HUDEP-2 (cell line): ENCODE measurements around the gene AIP.

Source experiments
- DNase-seq, 76 experiments: peaks; one replicate each; lab custom pipeline; 2025; ENCODE audit not compliant: unreplicated experiment in 76 of 76; lab: John Stamatoyannopoulos, UW

Gene AIP

DNA sequence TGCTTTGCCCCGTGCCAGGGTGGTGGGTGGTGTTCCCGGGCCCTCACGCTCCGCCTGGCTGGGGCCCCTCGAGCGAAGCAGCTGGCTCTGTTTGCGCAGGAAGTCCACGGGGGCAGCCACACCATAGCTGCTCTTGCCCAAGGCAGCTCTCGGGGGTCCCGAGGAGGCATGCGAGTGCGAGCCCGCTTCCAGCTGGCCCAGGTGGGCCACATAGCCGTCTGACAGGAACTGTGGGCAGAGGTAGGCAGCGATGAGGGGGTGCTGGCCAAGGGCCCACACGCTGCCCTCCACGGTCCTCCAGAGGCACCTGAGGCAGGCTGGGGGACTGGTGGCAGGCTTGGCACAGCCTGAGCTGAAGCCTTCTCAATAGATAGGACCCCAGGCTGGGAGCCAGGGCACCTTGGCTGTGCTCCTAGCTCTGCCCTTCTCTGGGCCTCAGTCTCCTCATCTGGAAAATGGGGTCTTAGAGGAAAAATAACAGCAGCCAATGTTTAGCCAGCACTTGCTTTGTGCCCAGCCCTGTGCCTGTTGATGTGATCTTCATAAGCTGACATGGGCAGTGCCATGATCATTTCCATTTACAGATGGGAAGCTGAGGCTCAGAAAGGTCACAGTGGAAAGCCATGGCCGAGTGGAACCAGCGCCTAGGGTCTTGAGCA is 9.4 kb downstream of the AIP start:
- DNase-seq: no peak

DNA sequence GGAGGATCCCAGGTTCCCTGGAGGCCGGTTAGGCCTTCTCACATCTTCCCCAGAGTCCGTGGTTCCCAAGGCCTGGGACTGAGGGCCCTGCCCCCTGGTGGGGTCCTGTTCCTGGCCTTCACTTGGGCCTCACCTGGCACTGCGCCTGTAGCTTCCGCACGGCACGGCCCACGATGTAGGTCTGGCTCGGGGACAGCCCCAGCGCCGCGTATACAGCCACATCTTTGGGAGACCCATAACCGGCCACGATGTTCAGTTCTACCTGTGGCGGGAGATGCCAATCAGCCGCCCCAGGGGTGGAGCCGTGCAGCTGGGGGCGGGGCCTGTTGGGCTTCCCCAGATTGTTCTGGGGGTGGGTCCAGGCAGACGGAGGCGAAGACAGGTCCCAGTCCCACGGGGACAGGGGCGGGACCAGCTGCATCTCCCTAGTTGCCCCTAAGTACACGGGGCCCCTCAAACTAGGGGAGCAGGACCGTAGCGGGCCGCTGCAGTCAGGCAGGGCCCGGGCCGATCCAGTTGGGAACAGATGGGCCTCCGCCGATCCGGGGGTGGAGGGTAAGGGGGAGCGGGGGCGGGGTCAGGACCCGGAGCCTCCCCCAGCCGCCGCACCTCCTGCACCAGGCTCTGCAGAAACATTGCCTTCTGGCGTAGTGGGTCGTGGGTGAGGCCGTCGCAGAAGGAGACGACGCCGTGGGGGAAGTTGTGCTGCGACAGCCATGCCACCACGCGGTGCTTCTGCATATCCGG is 10.1 kb downstream of the AIP start:
- DNase-seq: peak in 1 of 76 experiments; percentile 13

DNA sequence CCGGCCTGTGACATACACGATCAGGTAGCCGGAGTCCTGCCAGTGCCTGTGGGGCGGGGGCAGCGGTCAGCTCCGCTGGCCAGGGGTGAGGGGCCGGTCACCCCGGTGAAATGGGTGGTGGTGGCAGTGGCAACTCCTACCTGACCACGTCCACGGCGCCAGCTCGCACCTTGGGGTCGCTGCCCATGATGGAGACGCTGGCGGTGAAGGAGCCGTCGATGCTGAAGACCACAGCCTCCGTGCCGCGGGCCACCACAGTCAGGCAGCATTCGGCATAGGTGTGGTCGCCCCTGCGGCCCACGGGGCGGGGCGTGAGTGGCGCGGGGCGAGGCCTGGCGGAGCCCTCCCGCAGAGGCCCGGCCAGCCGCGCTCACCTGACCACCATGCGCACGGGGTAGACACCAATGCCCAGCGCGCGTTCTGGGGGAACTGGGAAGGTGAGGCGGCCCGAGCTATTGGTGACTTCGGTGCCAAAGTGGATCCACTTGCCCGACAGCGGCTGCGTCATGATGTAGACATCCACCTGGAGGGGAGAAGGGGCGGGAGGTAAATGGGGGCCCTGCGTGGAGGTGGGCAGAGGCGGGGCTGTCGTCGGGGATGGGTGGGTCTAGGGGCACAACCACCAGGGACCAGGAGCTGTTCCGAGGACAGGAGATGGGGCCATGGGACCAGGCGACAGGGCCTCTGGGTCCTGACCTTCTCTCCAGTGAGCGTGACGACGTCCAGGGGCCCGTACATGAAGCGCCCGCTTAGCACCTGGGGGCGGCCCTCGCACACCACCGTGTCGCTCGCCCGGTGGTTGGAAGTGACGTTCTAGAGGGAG is 10.9 kb downstream of the AIP start:
- no peak for DNase-seq

DNA sequence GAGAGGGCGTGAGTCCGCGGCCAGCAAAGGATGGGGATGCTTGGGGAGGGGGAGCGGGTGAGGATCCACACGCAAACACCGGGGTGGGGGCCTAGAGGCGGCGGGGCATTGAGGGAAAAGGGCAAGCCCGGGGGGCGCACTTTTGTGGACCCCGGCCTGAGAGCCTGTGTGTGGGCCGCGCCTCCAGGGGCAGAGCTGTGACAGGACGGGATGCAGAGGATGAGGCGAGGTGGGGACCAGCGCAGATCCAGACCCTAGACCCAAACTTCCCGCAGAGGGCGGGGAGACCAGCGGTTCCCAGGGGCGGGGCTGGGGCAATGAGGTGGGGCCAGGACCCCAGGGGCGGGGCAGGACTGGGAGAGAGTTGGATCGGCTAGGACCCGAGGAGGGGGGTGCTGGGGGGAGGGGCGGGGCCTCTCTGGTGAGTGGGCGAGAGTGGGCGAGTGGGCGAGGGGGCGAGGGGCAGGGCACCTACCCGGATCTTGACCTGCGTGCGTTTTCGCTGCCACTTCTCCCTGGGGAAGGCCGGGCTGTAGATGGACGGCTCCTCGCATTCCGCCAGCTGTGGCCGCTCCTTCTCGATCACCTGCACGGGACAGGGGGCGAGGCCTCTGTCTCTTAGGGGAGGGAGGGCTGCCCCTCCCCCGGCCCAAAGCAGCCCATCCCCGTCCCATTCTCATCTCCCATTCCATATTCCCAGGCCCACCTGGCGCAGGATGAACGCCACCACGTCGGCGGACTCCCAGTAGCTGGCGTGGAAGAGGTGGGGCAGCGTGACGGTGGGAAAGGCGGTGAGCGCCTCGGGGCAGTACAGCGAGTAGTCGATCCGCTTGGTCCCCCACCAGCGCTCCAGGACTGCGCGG is 11.8 kb downstream of the AIP start:
- DNase-seq: no peak

DNA sequence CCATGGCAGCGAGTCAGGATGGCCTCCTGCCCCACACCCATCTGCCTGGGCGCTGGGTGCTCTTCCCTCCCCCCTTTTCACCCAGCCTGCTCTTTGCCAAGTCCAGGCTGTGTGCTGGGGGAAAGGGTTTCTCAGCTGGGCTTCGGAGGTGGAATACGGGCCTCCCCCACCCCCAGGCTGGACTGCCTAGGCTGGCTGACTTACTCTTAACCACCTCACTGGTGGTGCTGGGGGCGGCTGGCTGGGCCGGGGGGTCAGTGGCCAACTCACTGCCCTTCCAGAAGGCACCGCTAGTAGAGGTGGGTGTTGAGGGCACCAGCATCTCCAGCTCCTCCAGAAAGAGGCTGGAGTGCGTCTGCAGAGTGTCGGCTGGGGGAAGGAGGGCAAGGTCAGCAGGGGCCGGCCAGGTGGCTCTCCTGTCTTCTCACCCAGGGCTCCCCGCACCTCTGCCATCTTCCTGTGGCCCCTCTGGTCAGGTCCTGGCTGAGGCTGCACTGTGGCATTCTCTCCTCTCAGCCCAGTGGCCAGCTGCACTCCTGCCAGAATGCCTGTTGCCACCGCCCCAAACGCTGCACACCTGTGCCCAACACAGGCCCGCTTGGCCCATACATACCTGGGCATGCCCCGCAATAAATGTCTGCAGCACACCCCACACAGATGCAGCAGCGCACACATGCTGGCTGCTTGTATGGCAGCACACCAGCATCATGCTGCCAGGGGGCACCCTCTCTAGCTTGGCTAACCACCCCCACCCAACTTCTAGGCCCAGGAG is 12.6 kb downstream of the AIP start:
- no peak for DNase-seq

DNA sequence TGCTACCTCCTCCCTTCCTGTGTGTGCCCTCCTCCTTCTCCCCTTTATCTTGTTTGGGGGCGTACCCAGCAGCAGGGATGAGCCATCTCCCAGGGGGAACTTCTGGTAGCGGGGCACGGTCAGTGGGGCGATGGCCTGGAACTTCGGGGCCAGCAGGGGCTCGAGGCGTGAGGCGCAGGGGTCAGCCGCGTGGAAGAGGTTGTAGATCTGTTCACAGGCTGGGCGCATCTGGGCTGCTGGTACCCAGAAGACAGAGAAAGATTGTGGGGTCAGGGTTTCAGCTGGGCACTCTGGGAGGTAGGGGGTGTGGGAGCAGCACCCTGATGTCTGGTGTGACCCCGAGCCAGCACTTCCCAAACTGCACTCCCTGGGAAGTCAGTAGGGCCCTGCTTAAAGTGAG is 13.3 kb downstream of the AIP start:
- DNase-seq: no peak

DNA sequence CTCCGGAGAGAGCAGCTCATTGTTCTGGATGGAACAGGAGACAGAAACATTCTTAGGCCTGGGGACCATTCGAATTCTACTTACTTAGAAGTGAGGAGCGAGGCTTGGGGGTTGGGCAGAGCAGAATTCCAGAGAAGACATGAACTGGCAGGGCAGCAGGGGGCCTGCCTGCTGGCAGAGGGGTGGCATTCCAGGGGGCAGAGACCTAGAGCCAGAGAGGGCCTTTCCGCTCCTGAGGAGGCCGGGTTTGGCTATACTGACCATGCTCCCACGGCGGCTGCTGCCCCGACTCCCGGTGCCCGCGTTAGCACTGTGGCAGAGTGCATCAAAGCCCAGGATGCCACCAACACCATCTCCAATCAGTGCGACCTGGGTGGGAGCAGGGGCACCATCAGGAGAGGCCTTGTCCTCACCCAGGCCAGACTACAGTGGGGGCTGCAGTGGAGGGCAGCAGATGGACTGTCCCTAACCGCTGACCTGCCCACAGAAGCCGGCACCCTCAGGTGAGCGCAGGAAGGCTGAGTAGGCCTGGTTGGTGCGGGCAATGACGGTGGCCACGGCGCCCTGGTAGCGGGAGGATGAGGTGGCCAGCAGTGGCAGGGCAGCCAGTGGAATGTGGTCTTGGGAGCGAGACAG is 14.9 kb downstream of the AIP start:
- no peak for DNase-seq

DNA sequence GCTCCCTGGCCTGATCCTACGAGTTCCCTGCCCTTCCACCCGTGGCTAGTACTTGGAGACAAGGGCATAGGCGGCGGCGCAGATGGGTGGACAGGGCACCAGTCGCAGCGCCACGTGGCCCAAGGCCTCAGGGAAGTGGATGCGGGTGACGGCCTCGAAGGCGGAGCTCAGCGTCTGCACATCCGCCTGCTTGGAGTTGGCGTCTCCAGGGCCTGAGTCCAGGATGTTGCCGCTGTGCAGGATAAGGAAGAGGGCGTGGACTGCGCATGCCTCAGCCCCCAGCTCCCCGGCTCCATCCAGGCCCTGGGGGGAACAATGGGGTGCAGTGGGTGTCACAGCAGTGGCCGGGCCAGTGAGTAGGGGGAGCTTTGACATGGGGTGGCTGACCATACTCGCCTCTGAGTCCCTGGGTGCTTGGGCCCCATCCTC is 15.7 kb downstream of the AIP start:
- no peak for DNase-seq

DNA sequence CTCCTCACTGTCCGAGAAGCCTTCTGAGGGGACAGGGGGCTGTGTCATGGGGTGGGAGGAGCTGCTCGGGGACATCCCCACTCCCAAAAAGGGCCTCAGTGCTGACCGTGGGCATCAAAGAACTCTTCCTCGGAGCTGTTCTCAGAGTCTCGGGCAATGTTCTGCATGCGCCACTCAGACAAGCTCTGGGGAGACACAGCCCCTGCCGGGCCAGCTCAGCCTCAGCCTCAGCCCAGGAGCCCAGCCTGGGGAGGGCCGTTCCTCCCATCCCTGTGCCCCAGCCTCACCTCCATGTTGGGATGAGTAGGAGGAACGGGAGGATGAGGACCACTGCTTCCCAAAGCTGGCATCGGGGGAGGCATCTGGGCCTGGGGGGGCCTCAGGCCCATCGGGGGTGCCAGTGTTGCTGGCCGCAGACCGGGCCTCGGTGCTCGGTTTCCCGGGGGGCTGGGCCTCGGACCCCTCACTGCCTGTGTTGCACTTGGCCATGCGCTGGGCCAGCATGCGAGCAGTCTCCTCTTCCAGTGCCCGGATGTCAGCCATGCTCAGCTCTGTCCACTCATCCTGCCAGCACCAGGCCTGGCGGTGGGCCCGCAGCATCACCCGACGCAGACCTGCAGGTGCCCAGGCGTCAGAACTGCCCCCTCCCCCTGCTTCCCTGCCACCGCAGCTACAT is 17.1 kb downstream of the AIP start:
- DNase-seq: no peak

DNA sequence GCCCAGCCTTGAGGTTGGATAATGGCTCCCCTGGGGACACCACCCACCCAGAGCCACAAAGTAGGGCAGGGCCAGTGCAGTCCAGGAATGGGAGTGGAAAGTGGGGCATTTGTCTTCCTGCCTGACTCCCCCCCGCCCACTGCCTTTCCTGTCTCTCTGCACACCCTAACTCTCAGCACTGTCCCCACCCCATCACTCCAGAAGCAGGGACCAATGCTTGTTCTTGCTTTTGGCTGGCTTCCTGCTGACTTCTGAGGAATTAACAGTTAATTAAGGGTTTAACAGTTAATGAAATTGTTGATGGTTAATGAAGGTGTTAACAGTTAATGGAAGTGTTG is 17.6 kb downstream of the AIP start:
- DNase-seq: no peak

DNA sequence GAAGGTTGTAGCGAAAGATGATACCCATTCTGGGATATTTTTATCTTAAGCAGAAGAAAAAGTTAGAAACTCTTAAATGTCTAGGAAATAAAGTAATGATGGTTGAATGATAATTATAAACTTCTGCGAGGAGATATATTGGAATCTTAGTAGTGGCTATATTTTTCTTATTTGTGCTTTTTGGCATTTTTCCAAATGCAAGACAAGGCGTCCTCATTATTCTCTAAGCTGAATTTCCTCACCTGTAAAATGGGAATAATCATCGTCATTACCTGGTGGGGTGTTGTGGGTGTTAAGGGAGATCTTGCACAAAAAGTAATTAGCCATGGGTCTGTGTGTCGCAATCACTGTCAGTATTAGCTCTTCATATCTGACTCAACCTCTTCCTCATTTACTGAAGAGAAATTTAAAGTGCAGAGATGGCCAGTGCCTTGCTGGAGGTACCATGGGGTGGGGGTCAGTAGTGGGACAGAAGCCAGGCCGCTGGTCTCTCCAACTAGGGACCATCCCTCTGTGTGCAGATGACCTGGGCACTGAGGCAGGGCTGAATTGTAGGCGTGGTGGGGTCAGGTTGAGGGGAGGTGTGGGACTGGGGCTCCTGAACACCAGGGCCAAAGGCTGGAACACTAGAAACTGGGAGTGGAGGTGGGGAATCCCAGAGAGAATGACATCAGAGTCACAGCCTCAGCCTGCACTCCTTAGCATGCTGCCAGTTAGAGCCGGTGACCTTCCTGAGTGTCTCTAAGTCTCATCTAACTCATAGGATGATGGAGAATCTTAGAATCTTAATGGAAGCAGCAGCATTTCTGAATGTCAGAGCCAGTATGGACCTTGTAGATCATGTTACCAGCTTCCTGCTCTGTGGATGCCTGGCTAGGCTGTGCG is 18.2 kb downstream of the AIP start:
- DNase-seq: no peak

DNA sequence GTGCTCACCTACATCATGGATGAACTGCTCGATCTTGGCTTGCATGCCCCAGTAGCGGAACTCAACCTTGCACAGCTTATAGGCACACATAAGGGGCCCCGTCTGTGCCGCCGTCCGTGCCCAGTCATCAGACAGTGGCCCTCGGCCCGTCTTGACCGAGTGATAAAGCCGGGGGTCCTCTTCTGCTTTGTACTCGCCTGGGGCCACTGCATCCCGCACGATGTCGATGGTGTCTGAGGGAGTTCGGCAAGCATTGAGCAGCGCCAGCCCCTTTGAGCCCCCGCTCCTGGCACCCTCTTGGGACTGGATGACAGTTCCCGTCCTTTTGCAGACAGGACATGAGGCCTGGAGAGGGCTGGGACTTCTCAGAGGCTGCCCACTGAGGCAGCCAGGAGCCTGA is 19.0 kb downstream of the AIP start:
- no peak for DNase-seq

DNA sequence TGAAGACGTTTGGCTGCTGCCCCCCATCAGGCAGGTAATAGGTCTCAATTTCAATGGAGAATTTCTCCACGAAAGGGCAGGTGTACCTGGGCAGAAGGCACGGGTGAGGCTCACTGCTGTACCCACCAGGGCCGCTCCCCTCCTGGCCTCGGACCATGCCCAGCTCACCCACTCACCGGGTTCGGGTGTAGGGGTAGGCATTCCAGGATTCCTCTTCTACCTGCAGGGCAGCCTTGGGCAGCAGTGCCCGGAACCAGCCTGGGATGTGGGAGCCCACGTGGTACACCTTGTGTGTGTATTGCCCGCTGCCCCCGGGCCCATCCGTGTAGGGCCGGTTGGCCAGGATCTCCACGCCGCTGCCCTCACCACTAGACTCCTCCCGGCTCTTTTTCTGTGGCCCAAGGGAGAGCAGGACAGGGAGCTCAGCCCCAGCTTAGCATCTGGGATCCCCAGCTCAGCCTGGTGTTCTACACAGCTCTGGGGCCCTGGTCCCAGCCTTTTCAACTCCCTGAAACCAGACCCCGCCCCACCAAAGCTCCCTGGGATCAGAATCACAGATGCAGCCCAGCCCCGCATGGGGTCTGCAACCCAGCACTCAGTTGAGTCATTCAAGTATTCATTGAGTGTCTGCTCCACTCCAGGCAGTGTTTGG is 19.6 kb downstream of the AIP start:
- no peak for DNase-seq

DNA sequence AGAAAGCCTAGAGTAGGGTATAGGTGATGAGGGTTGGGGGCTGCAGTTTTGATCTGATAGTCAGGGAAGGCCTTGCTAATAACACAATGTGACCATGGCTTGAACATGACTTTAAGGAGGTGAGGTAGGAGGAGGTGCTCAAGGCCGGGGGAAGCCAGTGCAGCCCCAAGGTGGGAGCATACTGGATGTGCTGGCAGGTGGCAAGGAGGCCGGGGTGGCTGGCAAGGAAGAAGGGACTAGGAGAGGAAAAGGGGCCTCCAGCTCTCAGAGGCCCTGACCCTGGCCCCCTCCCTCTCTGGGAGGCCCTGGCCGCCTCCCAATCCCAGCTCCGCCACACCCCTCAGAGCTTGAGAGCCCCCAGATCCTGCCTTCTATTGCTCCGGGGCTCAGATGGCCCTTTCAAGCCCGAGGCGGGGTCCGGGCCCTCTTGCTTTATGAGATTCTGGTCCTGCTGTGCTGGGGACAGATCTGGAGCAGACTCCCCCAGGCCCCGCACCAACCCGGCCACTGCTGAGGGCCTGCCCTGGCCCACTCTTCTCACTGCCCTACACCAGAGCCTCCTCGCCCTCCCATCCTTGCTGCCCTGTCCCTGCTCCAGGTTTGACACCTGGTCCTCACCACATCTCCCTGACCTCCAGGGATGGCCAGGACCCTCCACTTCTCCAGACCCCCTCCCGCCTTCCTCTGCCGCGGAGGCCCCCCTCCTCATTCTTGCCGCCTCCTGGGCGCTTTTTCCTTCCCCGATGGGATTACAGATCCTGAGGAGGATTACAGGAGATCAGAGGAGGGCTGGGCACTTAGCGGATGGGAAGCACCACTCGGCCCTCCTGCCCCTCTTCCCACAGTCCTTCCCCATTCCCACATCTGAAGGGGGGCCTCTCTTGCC is 20.5 kb downstream of the AIP start:
- no peak for DNase-seq

DNA sequence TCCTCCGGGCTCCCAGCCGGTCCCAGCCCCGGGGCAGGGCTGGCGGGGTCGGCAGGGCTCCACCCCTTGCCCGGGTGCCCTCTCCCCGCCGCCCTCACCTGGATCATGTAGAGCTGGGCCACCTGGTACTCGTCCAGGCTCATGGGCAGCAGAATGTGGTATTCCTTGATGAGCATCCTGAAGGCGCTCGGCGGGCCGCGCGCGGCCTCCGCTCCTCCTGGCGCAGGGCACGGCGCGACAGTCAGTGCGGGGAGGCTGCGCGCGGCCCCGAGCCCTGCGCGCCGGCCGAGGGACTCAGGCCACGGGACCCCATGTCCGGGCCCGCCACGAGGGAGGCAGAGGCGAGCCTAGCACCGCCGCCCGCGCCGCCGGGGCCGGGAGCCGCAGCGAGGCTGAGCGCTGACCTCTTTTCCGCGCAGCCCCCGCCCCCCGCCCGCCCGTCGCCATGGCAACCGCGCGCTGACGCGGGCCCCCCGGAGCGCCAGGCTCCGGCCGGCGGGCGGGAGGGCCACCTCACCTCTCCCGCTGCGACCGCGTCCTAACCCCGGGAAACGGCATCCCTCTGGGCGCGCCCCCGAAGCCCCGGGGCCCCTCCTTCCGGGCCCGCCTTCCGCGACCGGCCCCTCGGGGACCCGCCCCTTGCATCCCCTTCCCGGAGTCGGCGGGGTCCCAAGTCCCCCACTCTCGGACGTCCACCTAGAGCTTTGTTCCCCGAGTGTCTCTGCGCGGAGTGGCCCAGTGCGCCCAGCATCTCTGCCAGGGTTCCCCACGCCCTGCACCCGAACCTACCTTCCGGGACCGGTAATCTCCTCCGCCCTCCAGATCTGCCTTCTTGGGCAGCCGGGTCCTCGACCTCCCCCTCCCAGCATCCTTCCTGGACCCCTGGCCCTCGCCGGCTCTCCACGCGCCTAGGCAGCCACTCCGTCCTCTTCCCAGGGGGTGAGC is 21.5 kb downstream of the AIP start:
- DNase-seq: no peak
